Activated T-helper 1 cell treated with anti-CD3 and anti-CD28 coated beads, Interleukin-12 subunit alpha, Interleukin-12 subunit beta, Interleukin-2, Interleukin-4 antibody, amounts not matched to agents 30 ng/mL and 10 ng/mL and 1 ng/mL, durations not matched to agents 14 hours and 24 hours and 36 hours (primary cell): ENCODE data around the gene SRSF1. TPM values are rescaled to one million over a fixed set of nuclear protein-coding genes. Genes with fewer than 3 reads are reported as not detected.

Experiments used
- total RNA-seq: library from RNA; stranded (reverse); gene quantifications from 2 replicates; pipeline ENCODE4 v1.2.3, GENCODE V29; 2022

SRSF1 gene
- total RNA-seq, 1 donor from 2014 or later = 491 TPM

Other genes starting within 250 kb of the SRSF1 start
- 79.6 and 87.0 TPM in 2 replicates for gene MRPS23, start 157.2 kb downstream of the SRSF1 start, total RNA-seq
- gene CUEDC1, start 51.8 kb downstream of the SRSF1 start, total RNA-seq = 0.37 TPM in 1 of 2 replicates, not detected in the other
- gene VEZF1, start 19.0 kb downstream of the SRSF1 start, total RNA-seq = 37.7 and 41.2 TPM in 2 replicates
- gene DYNLL2, start 76.2 kb upstream of the SRSF1 start, total RNA-seq = 35.8 and 37.6 TPM in 2 replicates
- gene OR4D1, start 141.1 kb upstream of the SRSF1 start, total RNA-seq = 0.10 and 0.26 TPM in 2 replicates
- gene OR4D2, start 159.7 kb upstream of the SRSF1 start, total RNA-seq = not detected in 2 replicates
- gene EPX, start 185.5 kb upstream of the SRSF1 start, total RNA-seq = not detected in 2 replicates
- 18.8 and 23.3 TPM in 2 replicates for gene MKS1, start 212.0 kb upstream of the SRSF1 start, total RNA-seq
- not detected in 2 replicates for gene LPO, start 231.3 kb upstream of the SRSF1 start, total RNA-seq